Smooth muscle cell (in vitro differentiated cells): Measurements from ENCODE around the gene TMEM9. TPM values are rescaled to one million over a fixed set of nuclear protein-coding genes. Genes with fewer than 3 reads are reported as not detected.

ENCODE experiments used
- DNase-seq: peaks from one replicate; lab custom pipeline; 2025; ENCODE audit not compliant: unreplicated experiment; lab: John Stamatoyannopoulos, UW
- H2AFZ ChIP-seq: fragments of 200-600 bp; sonication (generic); 2 replicates; pipeline ENCODE4 v1.6.0; 2016; ENCODE audit warnings: antibody characterized with exemption, low read depth, mild to moderate bottlenecking
- H3F3A ChIP-seq: fragments of 200-600 bp; sonication (generic); 2 replicates; pipeline ENCODE4 v1.6.0; 2017; ENCODE audit warnings: antibody characterized with exemption, low read depth
- H3K27ac ChIP-seq: fragments of 200-600 bp; sonication (generic); 2 replicates; pipeline ENCODE4 v1.5.1; 2016; ENCODE audit warnings: low read depth, mild to moderate bottlenecking
- H3K27me3 ChIP-seq: fragments of 200-600 bp; sonication (generic); 2 replicates; pipeline ENCODE4 v1.6.1; 2016; ENCODE audit warnings: low read depth, mild to moderate bottlenecking
- H3K36me3 ChIP-seq: fragments of 200-600 bp; sonication (generic); 2 replicates; pipeline ENCODE4 v1.5.1; 2016; ENCODE audit warnings: low read depth
- H3K4me1 ChIP-seq: fragments of 200-600 bp; sonication (generic); 2 replicates; pipeline ENCODE4 v1.5.1; 2016; ENCODE audit warnings: low read depth
- H3K4me2 ChIP-seq: fragments of 200-600 bp; sonication (generic); 2 replicates; pipeline ENCODE4 v1.6.0; 2016; ENCODE audit warnings: mild to moderate bottlenecking
- H3K4me3 ChIP-seq: fragments of 200-600 bp; sonication (generic); 2 replicates; pipeline ENCODE4 v1.5.1; 2016; ENCODE audit warnings: mild to moderate bottlenecking
- H3K79me2 ChIP-seq: fragments of 200-600 bp; sonication (generic); 2 replicates; pipeline ENCODE4 v1.6.0; 2016; ENCODE audit warnings: low read depth, mild to moderate bottlenecking
- H3K9ac ChIP-seq: fragments of 200-600 bp; sonication (generic); 2 replicates; pipeline ENCODE4 v1.6.0; 2016; ENCODE audit warnings: low read depth
- H3K9me3 ChIP-seq: fragments of 200-600 bp; sonication (generic); replicated peaks from 2 replicates; pipeline ENCODE4 v1.5.1; 2016; ENCODE audit warnings: low read depth
- H4K20me1 ChIP-seq: fragments of 200-600 bp; sonication (generic); 2 replicates; pipeline ENCODE4 v1.6.0; 2016; ENCODE audit warnings: low read depth
- CTCF ChIP-seq: fragments of 200-600 bp; sonication (generic); IDR thresholded peaks from 2 replicates; pipeline ENCODE4 v1.5.1; 2017; ENCODE audit warnings: borderline replicate concordance, mild to moderate bottlenecking, antibody characterized with exemption; ENCODE audit not compliant: insufficient read depth, poor library complexity, severe bottlenecking
- WGBS: methylation state at CpG from one replicate; pipeline ENCODE4 v1.1.7; 2016; ENCODE audit warnings: low lambda C conversion rate; 5-methylcytosine and 5-hydroxymethylcytosine counted together
- polyA plus RNA-seq: library from polyadenylated mRNA; unstranded; fragments of >200 nt; fragmentation: Nextera tagmentation; extraction: Ambion mirVana; gene quantifications from 2 replicates; pipeline ENCODE4 v1.2.1, GENCODE V29; 2016
- total RNA-seq: library from RNA; depleted of rRNA; stranded (reverse); fragments of >200 nt; gene quantifications from 2 replicates; pipeline ENCODE4 v1.2.3, GENCODE V29; 2014

Gene TMEM9
- total and polyA plus RNA-seq, 2 experiments from 2014 or later = 153 to 211 TPM

GRCh38 chr1:201145132-201145531 lies 9.1 kb downstream of the TMEM9 start:
- Histone ChIP-seq H3K79me2 (no peaks in the 10 kb centered on the region), H3K9me3 (no peaks in the 10 kb centered on the region), H4K20me1 (peaks cover 50% of the 10 kb centered on the region), H3K27me3 (no peaks in the 10 kb centered on the region), H3K4me1 (peaks cover 5% of the 10 kb centered on the region), H3K9ac (no peak overlapping the region), H3K4me3 (no peak overlapping the region), H3K4me2 (no peak overlapping the region), H3K36me3 (peaks cover 8% of the 10 kb centered on the region), H2AFZ (no peak overlapping the region), H3K27ac (no peak overlapping the region), H3F3A (no peaks in the 10 kb centered on the region)
- no peak for TF ChIP-seq CTCF
- WGBS = 98% methylated on average over 3 of the region's 3 CpGs
- DNase-seq = no peak

DNA sequence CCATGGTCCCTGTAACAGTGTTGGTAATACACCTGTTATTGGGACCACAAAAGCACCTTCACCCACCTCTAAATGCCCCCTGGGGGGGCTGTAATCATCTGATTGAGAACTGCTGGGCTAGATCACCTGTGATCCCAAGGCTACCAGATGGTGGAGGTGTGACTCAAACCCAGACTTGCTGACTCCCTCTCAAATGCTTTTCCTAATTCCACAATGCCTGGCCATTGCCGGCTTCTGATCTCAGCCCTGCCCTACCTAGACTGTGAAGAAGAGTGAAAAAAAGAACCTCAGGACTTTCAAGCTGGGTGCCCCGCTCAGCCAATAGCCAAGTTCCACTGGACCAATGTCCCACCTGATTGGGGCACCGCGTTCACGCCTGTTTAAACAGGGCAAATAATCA lies 9.6 kb downstream of the TMEM9 start:
- Histone ChIP-seq H3K4me2 (no peak overlapping the region), H3K27ac (no peak overlapping the region), H3K9me3 (no peaks in the 10 kb centered on the region), H3F3A (no peaks in the 10 kb centered on the region), H3K4me1 (peaks cover 8% of the 10 kb centered on the region), H3K4me3 (no peak overlapping the region), H3K79me2 (no peaks in the 10 kb centered on the region), H4K20me1 (peaks cover 46% of the 10 kb centered on the region), H3K9ac (no peak overlapping the region), H2AFZ (no peak overlapping the region), H3K27me3 (no peaks in the 10 kb centered on the region), H3K36me3 (peaks cover 4% of the 10 kb centered on the region)
- 86% methylated on average over 5 of the region's 5 CpGs for WGBS
- no peak for DNase-seq
- TF ChIP-seq CTCF = no peak

DNA sequence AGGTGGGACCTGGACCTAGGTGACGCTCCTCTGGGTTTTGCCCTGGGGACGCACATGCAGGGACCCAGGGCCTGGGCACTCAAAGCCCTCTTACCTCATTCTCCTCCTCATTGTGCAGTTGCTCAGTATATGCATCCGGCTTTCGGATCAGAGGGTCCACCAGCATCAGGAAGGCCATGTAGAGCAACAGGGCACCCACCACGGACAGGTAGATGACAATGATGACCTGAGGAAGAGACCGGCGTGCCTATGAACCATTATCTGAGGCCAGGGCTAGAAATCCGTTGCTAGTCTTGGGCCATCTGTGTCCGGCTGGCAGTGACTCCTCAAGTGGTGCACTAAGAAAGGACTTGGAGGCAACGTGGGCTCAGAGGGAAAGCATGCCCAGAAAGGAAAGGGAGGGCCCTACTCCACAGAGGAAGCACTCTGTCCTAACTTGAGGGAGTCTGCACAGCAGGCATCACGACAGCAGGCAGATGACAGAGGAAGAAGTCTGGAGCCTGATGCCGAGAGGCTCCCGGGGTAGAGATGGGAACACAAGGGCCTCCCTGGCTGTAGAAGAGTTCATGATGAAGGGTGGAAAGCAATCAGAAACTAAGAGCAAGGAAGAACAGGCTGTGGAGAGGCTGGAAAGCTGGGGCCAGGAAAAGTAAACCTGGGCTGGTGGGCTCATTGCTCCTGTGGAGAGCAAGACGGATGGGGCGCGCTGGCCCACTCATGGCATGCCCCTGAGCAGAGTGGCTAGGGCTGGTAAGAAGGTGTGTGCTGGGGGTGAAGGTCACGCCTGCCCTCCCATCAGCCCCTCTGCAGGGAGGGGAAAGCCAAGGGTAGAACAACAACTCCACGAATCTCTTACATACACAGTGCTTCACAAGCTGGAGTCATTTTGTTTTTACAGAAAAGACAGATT lies 10.3 kb downstream of the TMEM9 start:
- no peak overlapping the region for H3K27ac ChIP-seq
- no peak for DNase-seq
- 94% methylated on average over 16 of the region's 18 CpGs for WGBS

More for the DNA sequence above, 10.3 kb downstream of the TMEM9 start:
- H3K27me3 ChIP-seq = no peaks in the 10 kb centered on the region
- H3K9me3 ChIP-seq = no peaks in the 10 kb centered on the region
- H2AFZ ChIP-seq = no peak overlapping the region
- H3K4me3 ChIP-seq = no peak overlapping the region
- peaks cover 42% of the 10 kb centered on the region for H4K20me1 ChIP-seq
- H3K79me2 ChIP-seq = no peaks in the 10 kb centered on the region
- H3F3A ChIP-seq = peaks cover 4% of the 10 kb centered on the region
- TF ChIP-seq CTCF = no peak
- H3K4me2 ChIP-seq = no peak overlapping the region
- H3K9ac ChIP-seq = no peak overlapping the region
- peaks cover 2% of the 10 kb centered on the region for H3K36me3 ChIP-seq
- H3K4me1 ChIP-seq = peaks cover 8% of the 10 kb centered on the region
